ENCODE results near the gene MAB21L3.

GRCh38 chr1:116139592-116140134, 28.5 kb downstream of the MAB21L3 start:
- TF ChIP-seq POLR2A (IDR thresholded peaks at IDR 0.05; ENCODE audit: low read depth, low read length), result no peak
- TF ChIP-seq SPI1 (IDR thresholded peaks at IDR 0.05; ENCODE audit: low read depth, low read length), result no peak
- TF ChIP-seq POLR2AphosphoS5 (IDR thresholded peaks at IDR 0.05; ENCODE audit: low read depth, low read length), result no peak
- no peak for TF ChIP-seq TAF1 (IDR thresholded peaks at IDR 0.05; ENCODE audit: low read depth, low read length)
